Osteoblast (primary cell): ENCODE data around the gene TNS3. TPM values are rescaled to one million over a fixed set of nuclear protein-coding genes. Genes with fewer than 3 reads are reported as not detected.

Experiments used
- DNase-seq: peaks from one replicate; pipeline ENCODE4 v3.0.0; 2011; ENCODE audit warnings: low spot score, mixed read lengths; ENCODE audit not compliant: insufficient read length; ENCODE audit errors: missing footprints
- H2AFZ ChIP-seq: 2 replicates; pipeline ENCODE4 v1.6.0; 2011; ENCODE audit warnings: mild to moderate bottlenecking, low read length
- H3K27ac ChIP-seq: 2 replicates; pipeline ENCODE4 v1.5.1; 2011; ENCODE audit warnings: mild to moderate bottlenecking, low read depth, low read length, moderate library complexity
- H3K27me3 ChIP-seq: 2 replicates; pipeline ENCODE4 v1.6.0; 2012; ENCODE audit warnings: mild to moderate bottlenecking, control low read depth, inconsistent platforms, low read length, moderate library complexity; ENCODE audit not compliant: insufficient read depth
- H3K36me3 ChIP-seq: 2 replicates; pipeline ENCODE4 v1.5.1; 2011; ENCODE audit warnings: mild to moderate bottlenecking, low read length, control low read depth, moderate library complexity; ENCODE audit not compliant: insufficient read depth
- H3K4me1 ChIP-seq: 2 replicates; pipeline ENCODE4 v1.5.1; 2011; ENCODE audit warnings: mild to moderate bottlenecking, low read length, control low read depth, moderate library complexity; ENCODE audit not compliant: insufficient read depth
- H3K4me2 ChIP-seq: 2 replicates; pipeline ENCODE4 v1.6.0; 2011; ENCODE audit warnings: mild to moderate bottlenecking, low read length; ENCODE audit not compliant: insufficient read depth
- H3K4me3 ChIP-seq: fragments of 200-600 bp; sonication (generic); 3 replicates; pipeline ENCODE4 v1.5.1; 2012; ENCODE audit warnings: mild to moderate bottlenecking, low read length, inconsistent platforms; ENCODE audit not compliant: insufficient read depth
- H3K79me2 ChIP-seq: 2 replicates; pipeline ENCODE4 v1.6.0; 2012; ENCODE audit warnings: mild to moderate bottlenecking, low read length, control low read depth, inconsistent platforms; ENCODE audit not compliant: insufficient read depth
- H3K9me3 ChIP-seq: 2 replicates; pipeline ENCODE4 v1.5.1; 2011; ENCODE audit warnings: low read depth, low read length, control low read depth
- H4K20me1 ChIP-seq: 2 replicates; pipeline ENCODE4 v1.6.0; 2012; ENCODE audit warnings: mild to moderate bottlenecking, low read length, control low read depth; ENCODE audit not compliant: insufficient read depth
- total RNA-seq: library from RNA; depleted of rRNA; stranded (reverse); fragments of >200 nt; gene quantifications from 2 replicates; pipeline ENCODE4 v1.2.3, GENCODE V29; 2012
- TF ChIP-seq, protein P1 (sequence below): IDR thresholded peaks from 2 replicates; pipeline ENCODE4 v1.5.1; 2011; ENCODE audit warnings: mild to moderate bottlenecking, low read depth, low read length, moderate library complexity; ENCODE audit errors: extremely low read depth

The TNS3 gene
- total RNA-seq, 1 donor: 67.3 TPM

- H2AFZ ChIP-seq: no peak overlapping the region
- H3K4me1 ChIP-seq: peaks cover 39% of the 10 kb centered on the region
- H3K79me2 ChIP-seq: peaks cover 45% of the 10 kb centered on the region
- H3K27me3 ChIP-seq: no peaks in the 10 kb centered on the region
- peak overlapping the region; percentile 27 for H3K27ac ChIP-seq
- H3K36me3 ChIP-seq: peaks cover 3% of the 10 kb centered on the region
- H3K4me3 ChIP-seq: no peak overlapping the region
- no peak overlapping the region for H3K4me2 ChIP-seq
- DNase-seq: no peak
- TF ChIP-seq, protein P1, sequence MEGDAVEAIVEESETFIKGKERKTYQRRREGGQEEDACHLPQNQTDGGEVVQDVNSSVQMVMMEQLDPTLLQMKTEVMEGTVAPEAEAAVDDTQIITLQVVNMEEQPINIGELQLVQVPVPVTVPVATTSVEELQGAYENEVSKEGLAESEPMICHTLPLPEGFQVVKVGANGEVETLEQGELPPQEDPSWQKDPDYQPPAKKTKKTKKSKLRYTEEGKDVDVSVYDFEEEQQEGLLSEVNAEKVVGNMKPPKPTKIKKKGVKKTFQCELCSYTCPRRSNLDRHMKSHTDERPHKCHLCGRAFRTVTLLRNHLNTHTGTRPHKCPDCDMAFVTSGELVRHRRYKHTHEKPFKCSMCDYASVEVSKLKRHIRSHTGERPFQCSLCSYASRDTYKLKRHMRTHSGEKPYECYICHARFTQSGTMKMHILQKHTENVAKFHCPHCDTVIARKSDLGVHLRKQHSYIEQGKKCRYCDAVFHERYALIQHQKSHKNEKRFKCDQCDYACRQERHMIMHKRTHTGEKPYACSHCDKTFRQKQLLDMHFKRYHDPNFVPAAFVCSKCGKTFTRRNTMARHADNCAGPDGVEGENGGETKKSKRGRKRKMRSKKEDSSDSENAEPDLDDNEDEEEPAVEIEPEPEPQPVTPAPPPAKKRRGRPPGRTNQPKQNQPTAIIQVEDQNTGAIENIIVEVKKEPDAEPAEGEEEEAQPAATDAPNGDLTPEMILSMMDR: no peak
- peaks cover 62% of the 10 kb centered on the region for H4K20me1 ChIP-seq
- H3K9me3 ChIP-seq: no peaks in the 10 kb centered on the region
Measured at GRCh38 chr7:47540053-47540386, 41.9 kb downstream of the TNS3 start.

DNA sequence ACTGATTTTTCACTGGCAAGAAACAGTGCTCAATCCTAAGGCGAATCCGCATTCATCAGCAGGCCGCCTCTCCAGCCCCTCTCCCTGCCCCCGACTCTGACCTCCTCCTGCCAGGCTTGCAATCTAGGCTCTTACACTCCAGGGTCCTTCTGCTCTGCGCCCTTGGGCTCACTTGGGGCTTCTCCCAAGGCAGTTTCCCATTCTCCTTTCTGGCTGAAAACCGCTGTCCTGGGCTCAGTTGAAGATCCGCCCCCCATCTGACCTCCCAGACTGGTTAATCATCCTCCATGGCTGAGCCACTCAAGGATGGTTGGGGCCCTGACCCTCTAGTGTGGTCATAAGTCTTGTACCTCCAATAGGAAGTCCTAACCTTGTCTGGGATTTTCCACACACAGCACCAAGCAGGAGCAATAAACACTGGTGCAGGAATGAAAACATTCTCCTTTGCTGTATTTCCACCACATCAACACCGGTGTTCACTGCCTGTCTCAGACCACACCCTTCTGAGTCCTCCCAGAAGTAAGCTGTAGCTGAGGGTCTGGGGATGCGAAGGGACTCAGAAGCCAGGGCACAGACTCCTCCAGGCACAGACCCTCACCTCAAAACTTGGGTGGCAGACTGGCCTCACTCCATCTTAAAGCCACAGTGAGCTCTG is 42.4 kb downstream of the TNS3 start:
- H3K4me2 ChIP-seq: no peak overlapping the region
- H3K4me3 ChIP-seq: no peak overlapping the region
- peak overlapping the region; percentile 27 for H3K27ac ChIP-seq
- H3K4me1 ChIP-seq: peaks cover 43% of the 10 kb centered on the region
- no peak overlapping the region for H2AFZ ChIP-seq
- H3K9me3 ChIP-seq: no peaks in the 10 kb centered on the region
- peaks cover 62% of the 10 kb centered on the region for H4K20me1 ChIP-seq
- H3K36me3 ChIP-seq: peaks cover under 1% of the 10 kb centered on the region
- DNase-seq: peak; percentile 86
- H3K27me3 ChIP-seq: no peaks in the 10 kb centered on the region
- H3K79me2 ChIP-seq: peaks cover 49% of the 10 kb centered on the region
- TF ChIP-seq, protein P1: no peak

DNA sequence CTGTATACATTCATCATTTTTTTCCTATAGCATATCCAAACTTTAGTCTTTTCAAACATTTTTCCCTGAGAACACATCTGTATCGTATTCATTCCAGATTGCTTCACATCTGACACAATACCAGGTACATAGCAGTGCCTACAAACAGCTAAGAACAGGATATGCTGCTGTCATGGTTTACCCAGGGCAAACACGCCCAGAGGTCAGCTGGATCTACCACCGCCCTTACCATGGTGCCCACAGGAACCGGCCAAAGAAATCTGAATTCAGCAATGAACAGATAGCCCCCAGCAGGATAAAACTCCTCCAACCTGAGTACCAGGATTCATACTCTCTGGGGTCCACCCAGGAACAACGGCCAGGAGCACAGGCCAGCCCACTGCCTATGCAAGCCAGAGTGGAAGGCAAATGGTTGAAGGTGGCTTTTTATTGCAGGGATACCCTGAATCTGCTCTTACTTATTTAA is 43.0 kb downstream of the TNS3 start:
- Histone ChIP-seq H3K27ac (no peak overlapping the region), H3K4me3 (no peak overlapping the region)

More for the DNA sequence above, 43.0 kb downstream of the TNS3 start:
- DNase-seq: no peak
- Histone ChIP-seq H3K27me3 (no peaks in the 10 kb centered on the region), H3K9me3 (no peaks in the 10 kb centered on the region), H3K4me2 (no peak overlapping the region), H4K20me1 (peaks cover 62% of the 10 kb centered on the region), H3K4me1 (peaks cover 43% of the 10 kb centered on the region), H3K79me2 (peaks cover 54% of the 10 kb centered on the region), H3K36me3 (no peaks in the 10 kb centered on the region), H2AFZ (no peak overlapping the region)
- TF ChIP-seq, protein P1: no peak
